Transverse colon (tissue), 4 donors: ENCODE measurements around the gene APOBR.

Source experiments
- EP300 ChIP-seq: sonication (generic); formaldehyde crosslinking; IDR thresholded peaks from one replicate; pipeline ENCODE4 v1.6.1; 2017; ENCODE audit warnings: antibody characterized with exemption, low read depth
- POLR2AphosphoS5 ChIP-seq, 3 donors: sonication (generic); formaldehyde crosslinking; IDR thresholded peaks; one replicate each; pipeline ENCODE4 v1.6.1; 2016; ENCODE audit warnings: antibody characterized with exemption in 3 of 3
- TF ChIP-seq, protein P1 (sequence below), 5 experiments: fragments of 200-600 bp in 3 of 5; fragments of 450-650 bp in 2 of 5; sonication (generic) in 3 of 5; IDR thresholded peaks; 1 replicate in 2 of 5; 2 replicates in 3 of 5; pipeline ENCODE4 v1.5.1; 2016 to 2017; ENCODE audit warnings: antibody characterized with exemption in 5 of 5, inconsistent platforms in 3 of 5, mild to moderate bottlenecking in 2 of 5, moderate library complexity in 1 of 5

DNA sequence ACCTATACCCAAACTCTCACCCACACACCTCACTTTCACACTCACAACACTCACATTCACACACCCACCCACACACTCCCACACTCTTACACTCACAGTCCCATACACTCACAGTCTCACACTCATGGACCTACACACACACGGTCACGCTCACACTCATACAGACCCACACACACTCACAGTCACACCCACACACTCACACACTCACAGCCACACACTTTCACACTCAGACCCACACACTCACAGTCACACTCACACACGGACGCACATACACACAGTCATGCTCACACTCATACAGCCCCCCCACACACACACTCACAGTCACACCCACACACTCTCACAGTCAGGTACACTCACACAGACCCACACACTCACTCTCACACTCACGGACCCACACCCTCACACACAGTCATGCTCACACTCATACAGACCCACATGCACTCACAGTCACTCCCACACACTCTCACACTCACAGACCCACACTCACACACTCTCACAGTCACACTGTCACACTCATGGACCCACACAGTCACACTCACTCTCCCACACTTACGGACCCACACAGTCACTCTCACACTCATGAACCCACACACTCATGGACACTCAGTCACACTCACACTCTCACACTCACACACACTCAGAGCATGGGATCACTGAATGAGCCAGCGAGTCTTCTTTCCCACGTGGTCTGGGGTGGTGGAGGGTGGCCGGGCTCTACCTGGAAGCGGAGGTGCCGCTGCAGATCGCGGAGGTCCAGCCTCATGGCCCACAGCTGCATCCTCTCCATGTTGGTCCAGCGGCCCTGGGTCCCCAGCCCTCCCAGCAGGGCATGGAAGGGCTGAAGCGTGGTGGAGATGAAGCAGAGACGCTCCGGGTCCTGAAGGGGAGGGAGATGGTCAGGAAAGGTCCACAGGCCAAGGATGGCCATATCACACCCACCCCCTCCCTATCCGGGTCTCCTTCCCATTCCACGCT is 7.1 kb downstream of the APOBR start:
- TF ChIP-seq, protein P1, sequence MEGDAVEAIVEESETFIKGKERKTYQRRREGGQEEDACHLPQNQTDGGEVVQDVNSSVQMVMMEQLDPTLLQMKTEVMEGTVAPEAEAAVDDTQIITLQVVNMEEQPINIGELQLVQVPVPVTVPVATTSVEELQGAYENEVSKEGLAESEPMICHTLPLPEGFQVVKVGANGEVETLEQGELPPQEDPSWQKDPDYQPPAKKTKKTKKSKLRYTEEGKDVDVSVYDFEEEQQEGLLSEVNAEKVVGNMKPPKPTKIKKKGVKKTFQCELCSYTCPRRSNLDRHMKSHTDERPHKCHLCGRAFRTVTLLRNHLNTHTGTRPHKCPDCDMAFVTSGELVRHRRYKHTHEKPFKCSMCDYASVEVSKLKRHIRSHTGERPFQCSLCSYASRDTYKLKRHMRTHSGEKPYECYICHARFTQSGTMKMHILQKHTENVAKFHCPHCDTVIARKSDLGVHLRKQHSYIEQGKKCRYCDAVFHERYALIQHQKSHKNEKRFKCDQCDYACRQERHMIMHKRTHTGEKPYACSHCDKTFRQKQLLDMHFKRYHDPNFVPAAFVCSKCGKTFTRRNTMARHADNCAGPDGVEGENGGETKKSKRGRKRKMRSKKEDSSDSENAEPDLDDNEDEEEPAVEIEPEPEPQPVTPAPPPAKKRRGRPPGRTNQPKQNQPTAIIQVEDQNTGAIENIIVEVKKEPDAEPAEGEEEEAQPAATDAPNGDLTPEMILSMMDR (IDR thresholded peaks at IDR 0.05) = no peak
- TF ChIP-seq POLR2AphosphoS5 (IDR thresholded peaks at IDR 0.05) (no peak), EP300 (no peak)
